Esophagus muscularis mucosa (tissue), 3 donors: ENCODE measurements around the gene AWAT1.

Experiments
- POLR2A ChIP-seq: fragments of 450-650 bp; IDR thresholded peaks from one replicate; pipeline ENCODE4 v1.6.1; 2017; ENCODE audit warnings: antibody characterized with exemption, moderate library complexity, mild to moderate bottlenecking, low read depth
- POLR2AphosphoS5 ChIP-seq, 2 donors: sonication (generic); formaldehyde crosslinking; IDR thresholded peaks; one replicate each; pipeline ENCODE4 v1.6.1; 2017; ENCODE audit warnings: antibody characterized with exemption in 2 of 2
- TF ChIP-seq, protein P1 (sequence below), 3 experiments: fragments of 200-600 bp in 2 of 3; fragments of 450-650 bp in 1 of 3; sonication (generic) in 2 of 3; IDR thresholded peaks; one replicate each; pipeline ENCODE4 v1.5.1; 2017 to 2019; ENCODE audit warnings: antibody characterized with exemption in 3 of 3, mild to moderate bottlenecking in 2 of 3, moderate library complexity in 1 of 3

DNA sequence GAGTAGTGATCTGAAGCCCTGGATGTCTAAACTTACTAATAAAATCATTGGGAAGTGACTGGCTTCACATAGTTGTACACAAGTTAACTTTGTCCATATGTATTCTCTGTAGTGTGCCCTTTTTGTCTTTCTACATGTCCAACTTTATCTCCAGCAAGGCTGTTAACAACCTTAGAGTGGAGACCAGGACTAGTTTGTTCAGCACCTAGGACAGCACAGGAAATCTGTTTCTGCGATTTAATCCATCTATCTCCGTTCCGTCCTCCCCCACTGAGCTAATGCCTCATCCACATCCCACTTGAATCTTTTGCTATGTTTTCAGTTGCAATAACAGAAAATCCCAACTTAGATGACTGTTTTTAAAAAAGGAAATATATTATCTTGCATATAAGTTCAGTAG, 30.3 kb downstream of the AWAT1 start:
- TF ChIP-seq, protein P1, sequence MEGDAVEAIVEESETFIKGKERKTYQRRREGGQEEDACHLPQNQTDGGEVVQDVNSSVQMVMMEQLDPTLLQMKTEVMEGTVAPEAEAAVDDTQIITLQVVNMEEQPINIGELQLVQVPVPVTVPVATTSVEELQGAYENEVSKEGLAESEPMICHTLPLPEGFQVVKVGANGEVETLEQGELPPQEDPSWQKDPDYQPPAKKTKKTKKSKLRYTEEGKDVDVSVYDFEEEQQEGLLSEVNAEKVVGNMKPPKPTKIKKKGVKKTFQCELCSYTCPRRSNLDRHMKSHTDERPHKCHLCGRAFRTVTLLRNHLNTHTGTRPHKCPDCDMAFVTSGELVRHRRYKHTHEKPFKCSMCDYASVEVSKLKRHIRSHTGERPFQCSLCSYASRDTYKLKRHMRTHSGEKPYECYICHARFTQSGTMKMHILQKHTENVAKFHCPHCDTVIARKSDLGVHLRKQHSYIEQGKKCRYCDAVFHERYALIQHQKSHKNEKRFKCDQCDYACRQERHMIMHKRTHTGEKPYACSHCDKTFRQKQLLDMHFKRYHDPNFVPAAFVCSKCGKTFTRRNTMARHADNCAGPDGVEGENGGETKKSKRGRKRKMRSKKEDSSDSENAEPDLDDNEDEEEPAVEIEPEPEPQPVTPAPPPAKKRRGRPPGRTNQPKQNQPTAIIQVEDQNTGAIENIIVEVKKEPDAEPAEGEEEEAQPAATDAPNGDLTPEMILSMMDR (IDR thresholded peaks at IDR 0.05), result no peak
- no peak for TF ChIP-seq POLR2A
- no peak for TF ChIP-seq POLR2AphosphoS5 (IDR thresholded peaks at IDR 0.05)
